ENCODE measurements around the gene KCNG2. TPM values are rescaled to one million over a fixed set of nuclear protein-coding genes. Genes with fewer than 3 reads are reported as not detected.

The KCNG2 gene
- total and polyA plus RNA-seq, 2 of the 13 experiments (the other 11 are each of a cell fraction or from before 2014, with no cell fraction given), result not detected

GRCh38 chr18:79786786-79787526, 10.8 kb upstream of the KCNG2 start (continued):
- TF ChIP-seq CEBPZ (IDR thresholded peaks at IDR 0.05; ENCODE audit: low read length) (no peak), ZMAT3 (CRISPR knock-in tag; conservative IDR thresholded peaks at IDR 0.05) (no peak), ZMYM2 (CRISPR knock-in tag; IDR thresholded peaks at IDR 0.05) (no peak), CC2D1A (CRISPR knock-in tag; IDR thresholded peaks at IDR 0.05) (no peak), ZKSCAN1 (IDR thresholded peaks at IDR 0.05; ENCODE audit: low read length) (no peak), YEATS2 (CRISPR knock-in tag; IDR thresholded peaks at IDR 0.05; ENCODE audit: borderline replicate concordance) (no peak)

GRCh38 chr18:79787527-79787864, 10.2 kb upstream of the KCNG2 start:
- no peaks in the 10 kb centered on the region for H3K79me2 ChIP-seq (ENCODE audit: insufficient read depth, low read length)
- no peak for FAIRE-seq
- CTCF ChIA-PET (ENCODE audit: low intra/inter-chr PET ratio, low total read pairs), result no interaction called here
- no peaks in the 10 kb centered on the region for H3K9me3 ChIP-seq (ENCODE audit: low read length)
- H3K4me1 ChIP-seq (ENCODE audit: insufficient read depth, low read length), result peaks cover 23% of the 10 kb centered on the region
- H3K4me3 ChIP-seq (replicated peaks in 1 of 3; ENCODE audit: insufficient read depth in 1 of 3, low read depth in 2 of 3, low read length in 3 of 3), result no peak overlapping the region
- no peak overlapping the region for H3K27ac ChIP-seq (ENCODE audit: extremely low read length, insufficient read depth, low read length)
- no peak overlapping the region for H3K9ac ChIP-seq (ENCODE audit: insufficient read depth, low read depth, low read length)
- H3K27me3 ChIP-seq (ENCODE audit: control insufficient read depth in 1 of 2, insufficient read depth in 2 of 2, low read length in 2 of 2), result peaks cover 11 to 47% of the 10 kb centered on the region in 2 experiments
- TF ChIP-seq PITX1 (CRISPR knock-in tag; IDR thresholded peaks at IDR 0.05) (no peak), ZNF713 (CRISPR knock-in tag; IDR thresholded peaks at IDR 0.05) (no peak), ARNT (IDR thresholded peaks at IDR 0.05) (no peak), ZNF12 (CRISPR knock-in tag; IDR thresholded peaks at IDR 0.05) (no peak), NFYB (CRISPR knock-in tag; IDR thresholded peaks at IDR 0.05) (no peak), ZNF557 (CRISPR knock-in tag; IDR thresholded peaks at IDR 0.05) (no peak), GMEB2 (CRISPR knock-in tag; IDR thresholded peaks at IDR 0.05; ENCODE audit: low read depth) (no peak), ZNF788 (CRISPR knock-in tag; IDR thresholded peaks at IDR 0.05; ENCODE audit: borderline replicate concordance) (no peak), ZBTB39 (CRISPR knock-in tag; IDR thresholded peaks at IDR 0.05) (no peak)
- no peak overlapping the region for H2AFZ ChIP-seq (ENCODE audit: low read length)
- no peak for ATAC-seq
- no peaks in the 10 kb centered on the region for H3K36me3 ChIP-seq (replicated peaks in 1 of 2; ENCODE audit: control insufficient read depth in 1 of 2, insufficient read depth in 2 of 2, low read length in 2 of 2)
- intact Hi-C loops (cut with micrococcal nuclease; ENCODE audit: unreplicated experiment), result no loop called here
- DNase-seq (ENCODE audit: low spot score), result no peak
- no peak overlapping the region for H3K4me2 ChIP-seq (ENCODE audit: low read depth, low read length)
- BruUV-seq (replicated peaks), result no TSS peak
- 84% methylated on average over 16 of the region's 16 CpGs for WGBS (ENCODE audit: low lambda C conversion rate)
- no peaks in the 10 kb centered on the region for H4K20me1 ChIP-seq (ENCODE audit: insufficient read depth, low read length)
- in situ Hi-C loops (cut with HindIII; ENCODE audit: extremely low pct_ligation_motif_present, low pct_unique_long_range_greater_than_20kb), result no loop called here
- POLR2A ChIA-PET, result no interaction called here

All from HepG2 (cell line).